ENCODE data around the gene SIRT2. TPM values are rescaled to one million over a fixed set of nuclear protein-coding genes. Genes with fewer than 3 reads are reported as not detected.
A peak's percentile ranks its signal among the peaks of the same experiment; 100 is the strongest.

Gene SIRT2
- total RNA-seq, 1 experiment from 2014 or later, result 15.4 TPM

- BruUV-seq (replicated peaks), result no TSS peak
- TF ChIP-seq, protein P1, sequence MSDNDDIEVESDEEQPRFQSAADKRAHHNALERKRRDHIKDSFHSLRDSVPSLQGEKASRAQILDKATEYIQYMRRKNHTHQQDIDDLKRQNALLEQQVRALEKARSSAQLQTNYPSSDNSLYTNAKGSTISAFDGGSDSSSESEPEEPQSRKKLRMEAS (IDR thresholded peaks at IDR 0.05), result no peak
- TF ChIP-seq ZFX (IDR thresholded peaks at IDR 0.05) (no peak), YY1 (IDR thresholded peaks at IDR 0.05; ENCODE audit: extremely low read depth, insufficient replicate concordance, low read depth, low read length) (no peak), JUND (IDR thresholded peaks at IDR 0.05) (no peak), RAD21 (IDR thresholded peaks at IDR 0.05; ENCODE audit: low read depth) (no peak), EZH2phosphoT487 (IDR thresholded peaks at IDR 0.05; ENCODE audit: borderline replicate concordance) (no peak), EZH2 (IDR thresholded peaks at IDR 0.05) (no peak), REST (IDR thresholded peaks at IDR 0.05; ENCODE audit: low read depth) (no peak), SP1 (IDR thresholded peaks at IDR 0.05; ENCODE audit: low read depth) (no peak), EGR1 (IDR thresholded peaks at IDR 0.05; ENCODE audit: low read depth) (no peak)
- TF ChIP-seq, protein P2, sequence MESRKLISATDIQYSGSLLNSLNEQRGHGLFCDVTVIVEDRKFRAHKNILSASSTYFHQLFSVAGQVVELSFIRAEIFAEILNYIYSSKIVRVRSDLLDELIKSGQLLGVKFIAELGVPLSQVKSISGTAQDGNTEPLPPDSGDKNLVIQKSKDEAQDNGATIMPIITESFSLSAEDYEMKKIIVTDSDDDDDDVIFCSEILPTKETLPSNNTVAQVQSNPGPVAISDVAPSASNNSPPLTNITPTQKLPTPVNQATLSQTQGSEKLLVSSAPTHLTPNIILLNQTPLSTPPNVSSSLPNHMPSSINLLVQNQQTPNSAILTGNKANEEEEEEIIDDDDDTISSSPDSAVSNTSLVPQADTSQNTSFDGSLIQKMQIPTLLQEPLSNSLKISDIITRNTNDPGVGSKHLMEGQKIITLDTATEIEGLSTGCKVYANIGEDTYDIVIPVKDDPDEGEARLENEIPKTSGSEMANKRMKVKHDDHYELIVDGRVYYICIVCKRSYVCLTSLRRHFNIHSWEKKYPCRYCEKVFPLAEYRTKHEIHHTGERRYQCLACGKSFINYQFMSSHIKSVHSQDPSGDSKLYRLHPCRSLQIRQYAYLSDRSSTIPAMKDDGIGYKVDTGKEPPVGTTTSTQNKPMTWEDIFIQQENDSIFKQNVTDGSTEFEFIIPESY (IDR thresholded peaks at IDR 0.05; ENCODE audit: extremely low read depth, insufficient replicate concordance, low read length), result no peak
- TF ChIP-seq, protein P3, sequence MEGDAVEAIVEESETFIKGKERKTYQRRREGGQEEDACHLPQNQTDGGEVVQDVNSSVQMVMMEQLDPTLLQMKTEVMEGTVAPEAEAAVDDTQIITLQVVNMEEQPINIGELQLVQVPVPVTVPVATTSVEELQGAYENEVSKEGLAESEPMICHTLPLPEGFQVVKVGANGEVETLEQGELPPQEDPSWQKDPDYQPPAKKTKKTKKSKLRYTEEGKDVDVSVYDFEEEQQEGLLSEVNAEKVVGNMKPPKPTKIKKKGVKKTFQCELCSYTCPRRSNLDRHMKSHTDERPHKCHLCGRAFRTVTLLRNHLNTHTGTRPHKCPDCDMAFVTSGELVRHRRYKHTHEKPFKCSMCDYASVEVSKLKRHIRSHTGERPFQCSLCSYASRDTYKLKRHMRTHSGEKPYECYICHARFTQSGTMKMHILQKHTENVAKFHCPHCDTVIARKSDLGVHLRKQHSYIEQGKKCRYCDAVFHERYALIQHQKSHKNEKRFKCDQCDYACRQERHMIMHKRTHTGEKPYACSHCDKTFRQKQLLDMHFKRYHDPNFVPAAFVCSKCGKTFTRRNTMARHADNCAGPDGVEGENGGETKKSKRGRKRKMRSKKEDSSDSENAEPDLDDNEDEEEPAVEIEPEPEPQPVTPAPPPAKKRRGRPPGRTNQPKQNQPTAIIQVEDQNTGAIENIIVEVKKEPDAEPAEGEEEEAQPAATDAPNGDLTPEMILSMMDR (IDR thresholded peaks at IDR 0.05 in 2 of 3, conservative IDR thresholded peaks at IDR 0.05 in 1 of 3; ENCODE audit: borderline replicate concordance in 1 of 3, insufficient read depth in 1 of 3, low read depth in 2 of 3, low read length in 2 of 3), result no peak
- TF ChIP-seq, protein P4, sequence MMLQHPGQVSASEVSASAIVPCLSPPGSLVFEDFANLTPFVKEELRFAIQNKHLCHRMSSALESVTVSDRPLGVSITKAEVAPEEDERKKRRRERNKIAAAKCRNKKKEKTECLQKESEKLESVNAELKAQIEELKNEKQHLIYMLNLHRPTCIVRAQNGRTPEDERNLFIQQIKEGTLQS (IDR thresholded peaks at IDR 0.05), result no peak
- no peak for ATAC-seq
- H3K27ac ChIP-seq (ENCODE audit: low read depth, low read length), result peak overlapping the region; percentile 82
- H3K9me3 ChIP-seq (ENCODE audit: control insufficient read depth in 1 of 2, insufficient read depth in 1 of 2, low read depth in 1 of 2, low read length in 2 of 2), result peaks cover 0 to 9% of the 10 kb centered on the region in 2 experiments; a peak in 1 of 4 replicates
- CTCF ChIA-PET, result interaction anchor here (1.6 to 2.1 kb wide), 3 partner anchors 20 to 528 kb away, joined by 3 to 32 read pairs (median 5); partner anchors contain the start of gene FAM98C
- H3K4me1 ChIP-seq (ENCODE audit: control insufficient read depth in 1 of 2, insufficient read depth in 2 of 2, low read length in 2 of 2), result peaks cover 11 to 20% of the 10 kb centered on the region in 2 experiments; a peak in 3 of 4 replicates
- H3K4me2 ChIP-seq (ENCODE audit: low read length), result peak overlapping the region; percentile 95
- H3K79me2 ChIP-seq (ENCODE audit: insufficient read depth, low read length), result peaks cover 56% of the 10 kb centered on the region
- no peak for DNase-seq (ENCODE audit: low read depth, low spot score)
- intact Hi-C loops (cut with micrococcal nuclease), result loop anchor here (2.0 to 10.0 kb wide), 4 partner anchors 81 to 417 kb away; no protein-coding TSS in a partner anchor
- H4K20me1 ChIP-seq (ENCODE audit: insufficient read depth), result no peaks in the 10 kb centered on the region
- no peaks in the 10 kb centered on the region for H3K9me2 ChIP-seq (ENCODE audit: insufficient read depth)
- POLR2A ChIA-PET, result interaction anchor here (2.0 kb wide), 1 partner anchor 82 kb away, joined by 10 read pairs; no protein-coding TSS in a partner anchor
- RAD21 ChIA-PET (ENCODE audit: low non-redundant PET in 1 of 2, low total read pairs in 2 of 2, uncharacterized antibody in 2 of 2, unreplicated experiment in 2 of 2), result interaction anchor here in 1 of 2 experiments (0.7 kb wide), 1 partner anchor 20 kb away, joined by 3 read pairs; no protein-coding TSS in a partner anchor
- H3K9ac ChIP-seq (ENCODE audit: low read length), result peak overlapping the region; percentile 99
- H3K27me3 ChIP-seq (ENCODE audit: insufficient read depth, low read length), result no peaks in the 10 kb centered on the region
- peaks cover 7 to 25% of the 10 kb centered on the region in 2 experiments for H3K36me3 ChIP-seq (ENCODE audit: control insufficient read depth in 1 of 2, insufficient read depth in 2 of 2, low read length in 2 of 2)
- peak overlapping the region; percentile 98 to 100 for H3K4me3 ChIP-seq (replicated peaks in 1 of 2; ENCODE audit: low read depth in 1 of 2, low read length in 2 of 2)
- H2AFZ ChIP-seq (ENCODE audit: low read depth, low read length, poor library complexity, severe bottlenecking), result no peak overlapping the region
Observed at GRCh38 chr19:38931521-38931793, 32.0 kb upstream of the SIRT2 start.

All from HCT116 (cell line).